Measurements from ENCODE around the gene RNF144B. TPM values are rescaled to one million over a fixed set of nuclear protein-coding genes. Genes with fewer than 3 reads are reported as not detected.

The RNF144B gene
- total and polyA plus RNA-seq, 9 of the 15 experiments (the other 6 are each of a cell fraction or from before 2014, with no cell fraction given): 0.01 TPM; not detected in 8

DNA sequence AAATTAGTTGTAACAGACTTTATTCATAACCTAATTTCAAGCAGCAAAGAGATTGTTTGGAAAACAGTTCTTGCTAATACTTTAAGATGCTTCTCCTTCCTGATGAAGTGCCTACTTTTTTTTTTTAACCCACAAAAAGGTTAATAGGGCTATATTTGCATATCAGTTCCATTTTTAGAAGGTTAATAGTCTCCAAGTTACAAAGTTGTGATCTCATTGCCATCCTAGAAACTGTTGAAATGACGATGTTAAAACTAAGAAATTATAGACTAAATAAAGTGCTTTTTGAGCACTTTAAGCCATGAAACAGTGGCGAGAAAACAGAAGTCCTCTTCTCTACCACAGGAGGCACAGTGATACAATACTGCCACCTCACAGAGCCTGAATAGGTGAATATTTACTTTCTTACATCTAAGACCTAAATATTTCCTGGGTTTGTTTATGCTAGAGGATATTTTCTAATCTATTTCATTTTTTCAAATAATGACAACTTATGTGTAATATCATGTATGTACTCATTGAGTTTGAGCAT, 5.3 kb downstream of the RNF144B start (continued):
- TF ChIP-seq, protein P1, sequence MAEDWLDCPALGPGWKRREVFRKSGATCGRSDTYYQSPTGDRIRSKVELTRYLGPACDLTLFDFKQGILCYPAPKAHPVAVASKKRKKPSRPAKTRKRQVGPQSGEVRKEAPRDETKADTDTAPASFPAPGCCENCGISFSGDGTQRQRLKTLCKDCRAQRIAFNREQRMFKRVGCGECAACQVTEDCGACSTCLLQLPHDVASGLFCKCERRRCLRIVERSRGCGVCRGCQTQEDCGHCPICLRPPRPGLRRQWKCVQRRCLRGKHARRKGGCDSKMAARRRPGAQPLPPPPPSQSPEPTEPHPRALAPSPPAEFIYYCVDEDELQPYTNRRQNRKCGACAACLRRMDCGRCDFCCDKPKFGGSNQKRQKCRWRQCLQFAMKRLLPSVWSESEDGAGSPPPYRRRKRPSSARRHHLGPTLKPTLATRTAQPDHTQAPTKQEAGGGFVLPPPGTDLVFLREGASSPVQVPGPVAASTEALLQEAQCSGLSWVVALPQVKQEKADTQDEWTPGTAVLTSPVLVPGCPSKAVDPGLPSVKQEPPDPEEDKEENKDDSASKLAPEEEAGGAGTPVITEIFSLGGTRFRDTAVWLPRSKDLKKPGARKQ (CRISPR knock-in tag; IDR thresholded peaks at IDR 0.05): no peak
- TF ChIP-seq ZNF3 (CRISPR knock-in tag; IDR thresholded peaks at IDR 0.05): no peak
- TF ChIP-seq ZNF830 (CRISPR knock-in tag; IDR thresholded peaks at IDR 0.05): no peak
- TF ChIP-seq KAT8 (IDR thresholded peaks at IDR 0.05; ENCODE audit: low read depth): no peak
- TF ChIP-seq, protein P2, sequence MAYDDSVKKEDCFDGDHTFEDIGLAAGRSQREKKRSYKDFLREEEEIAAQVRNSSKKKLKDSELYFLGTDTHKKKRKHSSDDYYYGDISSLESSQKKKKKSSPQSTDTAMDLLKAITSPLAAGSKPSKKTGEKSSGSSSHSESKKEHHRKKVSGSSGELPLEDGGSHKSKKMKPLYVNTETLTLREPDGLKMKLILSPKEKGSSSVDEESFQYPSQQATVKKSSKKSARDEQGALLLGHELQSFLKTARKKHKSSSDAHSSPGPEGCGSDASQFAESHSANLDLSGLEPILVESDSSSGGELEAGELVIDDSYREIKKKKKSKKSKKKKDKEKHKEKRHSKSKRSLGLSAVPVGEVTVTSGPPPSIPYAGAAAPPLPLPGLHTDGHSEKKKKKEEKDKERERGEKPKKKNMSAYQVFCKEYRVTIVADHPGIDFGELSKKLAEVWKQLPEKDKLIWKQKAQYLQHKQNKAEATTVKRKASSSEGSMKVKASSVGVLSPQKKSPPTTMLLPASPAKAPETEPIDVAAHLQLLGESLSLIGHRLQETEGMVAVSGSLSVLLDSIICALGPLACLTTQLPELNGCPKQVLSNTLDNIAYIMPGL (CRISPR knock-in tag; IDR thresholded peaks at IDR 0.05): no peak
- no peak for TF ChIP-seq ZNF263 (CRISPR knock-in tag; IDR thresholded peaks at IDR 0.05; ENCODE audit: borderline replicate concordance)
- TF ChIP-seq NR1H2 (CRISPR knock-in tag; IDR thresholded peaks at IDR 0.05): no peak
- TF ChIP-seq HNRNPUL1 (IDR thresholded peaks at IDR 0.05; ENCODE audit: low read length): no peak
- no peak for TF ChIP-seq ZNF584 (CRISPR knock-in tag; IDR thresholded peaks at IDR 0.05; ENCODE audit: low read depth)
- TF ChIP-seq PHB2 (IDR thresholded peaks at IDR 0.05; ENCODE audit: low read depth): no peak

Data from K562 (cell line).